ENCODE results near the gene ATP1A1. TPM values are rescaled to one million over a fixed set of nuclear protein-coding genes. Genes with fewer than 3 reads are reported as not detected.
A peak's percentile ranks its signal among the peaks of the same experiment; 100 is the strongest.

Gene ATP1A1
- total RNA-seq, 4 donors from 2014 or later = 770 to 1,450 (median 1,316) TPM

DNA sequence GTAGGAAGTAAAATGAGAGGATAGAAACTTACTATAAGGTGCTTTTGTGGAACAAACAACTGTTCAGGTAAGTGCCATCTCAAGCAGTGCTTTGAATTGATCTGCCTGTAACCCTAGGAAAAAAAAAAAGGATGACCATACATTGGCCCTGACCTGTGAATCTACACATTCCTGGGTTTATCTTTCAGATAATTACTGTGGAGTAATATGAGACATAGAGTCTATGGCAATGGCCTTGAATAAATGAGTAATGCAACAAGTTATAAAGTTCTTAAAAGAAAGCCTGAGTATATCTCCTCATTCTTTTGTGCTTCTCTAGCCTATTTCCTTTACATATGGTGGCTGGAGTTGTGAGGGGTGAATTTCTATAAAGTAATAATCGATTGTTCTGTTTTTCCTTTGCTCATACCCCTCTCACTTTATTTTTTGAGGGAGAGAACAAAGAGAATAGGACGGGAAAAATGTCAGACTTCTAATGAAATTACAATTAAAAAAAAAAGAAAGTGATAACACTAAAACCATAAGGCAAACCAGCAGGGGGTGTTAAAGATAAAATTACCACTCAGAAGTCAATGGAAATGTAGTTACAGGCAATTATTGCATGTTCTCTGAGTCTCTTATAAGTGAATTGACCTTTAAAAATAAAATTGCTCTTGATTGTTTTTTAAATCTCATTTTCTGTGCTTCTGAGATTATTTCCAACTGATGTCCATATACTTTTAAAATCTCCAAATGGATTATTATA is 12.4 kb upstream of the ATP1A1 start:
- Histone ChIP-seq H3K4me1 (no peaks in the 10 kb centered on the region), H3K27me3 (no peaks in the 10 kb centered on the region), H3K4me3 (replicated peaks in 1 of 3) (no peak overlapping the region), H3K36me3 (no peaks in the 10 kb centered on the region), H3K9me3 (no peaks in the 10 kb centered on the region), H3K27ac (no peak overlapping the region)
- 83 to 84% methylated on average over 2 of the region's 2 CpGs for WGBS, 2 donors
- intact Hi-C loops (cut with DNase I) = no loop called here
- peak in 2 of 6 experiments; percentile 24 to 26 for TF ChIP-seq CTCF (IDR thresholded peaks at IDR 0.05)
- TF ChIP-seq POLR2A (IDR thresholded peaks at IDR 0.05) = no peak
- no peak for DNase-seq

- Histone ChIP-seq H3K4me3 (replicated peaks in 1 of 3) (no peak overlapping the region), H3K4me1 (no peaks in the 10 kb centered on the region), H3K27ac (no peak overlapping the region), H3K9me3 (no peaks in the 10 kb centered on the region), H3K36me3 (no peaks in the 10 kb centered on the region), H3K27me3 (no peaks in the 10 kb centered on the region)
- DNase-seq = no peak
- intact Hi-C loops (cut with DNase I) = no loop called here
- TF ChIP-seq CTCF (IDR thresholded peaks at IDR 0.05) = no peak
- TF ChIP-seq POLR2A (IDR thresholded peaks at IDR 0.05) = no peak
- 87 to 96% methylated on average over 3 of the region's 3 CpGs for WGBS, 2 donors
Measured at GRCh38 chr1:116361648-116362047, 11.4 kb upstream of the ATP1A1 start.

DNA sequence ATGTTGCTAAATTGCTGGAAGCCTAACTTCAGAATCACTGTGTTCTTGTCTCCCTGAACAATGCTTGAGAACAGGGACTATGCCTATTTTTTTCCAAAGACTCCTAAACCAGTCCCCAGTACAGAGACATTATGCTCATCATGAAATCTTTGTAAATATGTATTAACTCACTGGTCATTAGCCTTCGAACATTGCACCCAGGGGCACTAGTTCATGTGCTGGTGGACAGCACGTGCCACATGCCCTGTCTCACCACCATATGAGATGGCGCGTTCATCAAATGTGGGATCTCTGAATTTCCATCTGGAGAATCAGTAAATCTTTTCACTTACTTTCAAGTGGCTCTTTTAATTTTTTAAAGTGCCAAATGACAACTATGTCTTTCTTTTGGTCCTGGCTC is 11.0 kb upstream of the ATP1A1 start:
- 92 to 95% methylated on average over 4 of the region's 4 CpGs for WGBS, 2 donors
- TF ChIP-seq POLR2A (IDR thresholded peaks at IDR 0.05) (no peak), CTCF (IDR thresholded peaks at IDR 0.05) (no peak)
- intact Hi-C loops (cut with DNase I) = no loop called here
- no peak for DNase-seq
- Histone ChIP-seq H3K4me1 (no peaks in the 10 kb centered on the region), H3K27ac (no peak overlapping the region), H3K9me3 (no peaks in the 10 kb centered on the region), H3K4me3 (replicated peaks in 1 of 3) (no peak overlapping the region), H3K36me3 (no peaks in the 10 kb centered on the region), H3K27me3 (no peaks in the 10 kb centered on the region)

DNA sequence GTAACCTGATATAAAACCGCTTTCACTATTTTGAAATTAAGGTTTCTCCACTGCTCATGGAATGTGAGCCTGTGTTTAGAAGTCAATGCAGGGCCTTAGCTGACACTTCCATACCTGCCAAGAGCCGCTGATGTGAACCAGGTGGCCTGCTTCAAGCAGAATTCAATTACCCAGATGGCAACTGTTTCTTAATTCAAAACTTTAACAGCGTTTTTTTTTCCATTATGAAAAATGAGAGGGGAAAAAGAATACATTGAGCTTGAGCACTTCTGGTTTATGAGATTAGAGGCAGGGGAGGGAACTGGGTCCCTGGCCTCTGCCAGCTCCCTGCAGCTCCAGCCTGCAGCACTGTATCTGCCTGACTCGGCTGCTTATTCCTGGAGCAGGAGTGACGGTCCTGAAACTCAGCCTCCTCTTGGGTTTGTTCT is 7.7 kb upstream of the ATP1A1 start:
- no peak for DNase-seq
- Histone ChIP-seq H3K27me3 (no peaks in the 10 kb centered on the region), H3K27ac (no peak overlapping the region), H3K4me3 (replicated peaks in 1 of 3) (no peak overlapping the region), H3K4me1 (no peaks in the 10 kb centered on the region), H3K9me3 (no peaks in the 10 kb centered on the region), H3K36me3 (no peaks in the 10 kb centered on the region)
- intact Hi-C loops (cut with DNase I) = no loop called here
- WGBS, 2 donors = 72 to 81% methylated on average over 5 of the region's 5 CpGs
- TF ChIP-seq POLR2A (IDR thresholded peaks at IDR 0.05) (no peak), CTCF (IDR thresholded peaks at IDR 0.05) (no peak)

DNA sequence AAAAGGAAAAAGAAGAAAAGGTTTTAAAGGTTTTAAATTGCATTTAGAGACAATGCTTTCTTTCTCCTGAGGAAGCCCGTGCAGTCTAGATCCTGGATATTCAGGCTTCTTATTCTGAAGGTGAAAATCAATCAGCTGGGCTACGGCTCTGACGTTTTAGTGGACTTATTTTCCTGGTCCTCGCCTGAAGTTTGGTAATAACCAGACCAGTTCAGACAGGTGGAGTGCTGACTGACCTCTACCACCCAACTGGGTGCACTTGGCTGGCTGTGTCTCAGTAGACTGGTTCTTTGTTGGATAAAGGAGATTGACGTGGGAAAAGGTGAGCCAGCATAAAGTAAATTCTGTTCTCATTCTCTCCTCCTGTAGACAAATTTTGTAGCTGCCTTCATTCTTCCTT is 7.2 kb upstream of the ATP1A1 start:
- 84 to 86% methylated on average over 5 of the region's 5 CpGs for WGBS, 2 donors
- no peaks in the 10 kb centered on the region for H3K36me3 ChIP-seq
- no peak overlapping the region for H3K27ac ChIP-seq

More for the DNA sequence above, 7.2 kb upstream of the ATP1A1 start:
- intact Hi-C loops (cut with DNase I) = no loop called here
- H3K27me3 ChIP-seq = no peaks in the 10 kb centered on the region
- H3K4me3 ChIP-seq (replicated peaks in 1 of 3) = no peak overlapping the region
- no peak for DNase-seq
- TF ChIP-seq CTCF (IDR thresholded peaks at IDR 0.05) = no peak
- no peak for TF ChIP-seq POLR2A (IDR thresholded peaks at IDR 0.05)
- H3K9me3 ChIP-seq = no peaks in the 10 kb centered on the region
- H3K4me1 ChIP-seq = no peaks in the 10 kb centered on the region
